K562 (cell line): ENCODE results near the gene LAMA2. TPM values are rescaled to one million over a fixed set of nuclear protein-coding genes. Genes with fewer than 3 reads are reported as not detected.

Source experiments
- ATAC-seq: fragments of 200-7000 bp; cut with Tn5 transposase; 3 replicates; pipeline ENCODE4 v1.9.1; 2020; ENCODE audit warnings: moderate library complexity
- BruUV-seq: library from RNA; stranded (reverse); fragments of 400-500 nt; replicated peaks from 2 replicates; lab custom pipeline; 2021; lab: Mats Ljungman, UMichigan
- CTCF ChIA-PET: fragments of 300-600 bp; formaldehyde crosslinking; extraction: SDS; loops from one replicate; lab custom pipeline; 2021; ENCODE audit warnings: low intra/inter-chr PET ratio; lab: Yijun Ruan, JAX
- POLR2A ChIA-PET: fragments of 300-600, 350-650 bp; sonication (Branson Sonifier 250); formaldehyde crosslinking; extraction: SDS; loops from one replicate; lab custom pipeline; 2021; ENCODE audit warnings: antibody characterized with exemption, inconsistent platforms; lab: Yijun Ruan, JAX
- DNase-seq, 4 experiments: peaks; one replicate each; pipeline versions ENCODE4 v3.0.0 to v3.0.0-alpha.2; 2011 to 2018; ENCODE audit warnings: low spot score in 3 of 4, mixed read lengths in 3 of 4; ENCODE audit errors: extremely low read depth in 1 of 4
- FAIRE-seq: peaks from 2 replicates; lab custom pipeline; 2011; peaks lifted over from hg19 to GRCh38; lab: Jason Lieb, UNC
- H2AFZ ChIP-seq: 2 replicates; pipeline ENCODE4 v1.6.0; 2011; ENCODE audit warnings: low read depth, low read length, control low read depth, inconsistent platforms
- H3K27ac ChIP-seq: fragments of 200-600 bp; 3 replicates; pipeline ENCODE4 v1.8.0; 2011; ENCODE audit warnings: low read depth, mild to moderate bottlenecking, control low read depth, inconsistent platforms, low read length, moderate library complexity, mixed read lengths; ENCODE audit errors: extremely low read depth
- H3K27me3 ChIP-seq, 2 experiments: fragments of 300-600 bp in 1 of 2; 2 replicates in 1 of 2; 3 replicates in 1 of 2; pipeline versions ENCODE4 v1.6.0 to v1.8.0; 2011; ENCODE audit warnings: inconsistent platforms in 2 of 2, low read length in 2 of 2, mild to moderate bottlenecking in 1 of 2, mixed read lengths in 1 of 2, moderate library complexity in 1 of 2; ENCODE audit not compliant: control insufficient read depth in 2 of 2, insufficient read depth in 2 of 2
- H3K36me3 ChIP-seq: fragments of 300-600 bp; 3 replicates; pipeline ENCODE4 v1.8.0; 2011; ENCODE audit warnings: mild to moderate bottlenecking, low read length, inconsistent platforms; ENCODE audit not compliant: control insufficient read depth, insufficient read depth
- H3K4me1 ChIP-seq, 2 experiments: fragments of 200-600 bp in 1 of 2; replicated peaks in 1 of 2; 2 replicates in 1 of 2; 3 replicates in 1 of 2; pipeline versions ENCODE4 v1.5.1 to v1.8.0; 2011; ENCODE audit warnings: inconsistent platforms in 2 of 2, low read length in 2 of 2, mild to moderate bottlenecking in 1 of 2, mixed read lengths in 1 of 2, moderate library complexity in 1 of 2; ENCODE audit not compliant: control insufficient read depth in 2 of 2, insufficient read depth in 2 of 2
- H3K4me2 ChIP-seq: 2 replicates; pipeline ENCODE4 v1.6.1; 2011; ENCODE audit warnings: low read length, control low read depth, inconsistent platforms, mixed read lengths; ENCODE audit not compliant: insufficient read depth
- H3K4me3 ChIP-seq: fragments of 200-600 bp; sonication (generic), shearing (Covaris generic); 2 replicates; pipeline ENCODE4 v1.5.1; 2016; ENCODE audit warnings: control low read depth, inconsistent platforms
- H3K79me2 ChIP-seq: fragments of 200-600 bp; 3 replicates; pipeline ENCODE4 v1.8.0; 2011; ENCODE audit warnings: low read length, inconsistent platforms; ENCODE audit not compliant: control insufficient read depth, insufficient read depth
- H3K9ac ChIP-seq, 2 experiments: 2 replicates each; pipeline versions ENCODE4 v1.6.0 to v1.6.1; 2011; ENCODE audit warnings: low read depth in 2 of 2, low read length in 2 of 2, control low read depth in 1 of 2, inconsistent platforms in 1 of 2, mild to moderate bottlenecking in 1 of 2, mixed read lengths in 1 of 2; ENCODE audit not compliant: insufficient read depth in 1 of 2
- H3K9me1 ChIP-seq: one replicate; pipeline ENCODE4 v1.6.0; 2011; ENCODE audit warnings: inconsistent platforms, mild to moderate bottlenecking, low read length, moderate library complexity; ENCODE audit not compliant: control insufficient read depth, insufficient read depth
- H3K9me3 ChIP-seq: replicated peaks from 2 replicates; pipeline ENCODE4 v1.5.1; 2011; ENCODE audit warnings: low read depth, low read length, inconsistent platforms; ENCODE audit not compliant: control insufficient read depth, insufficient read depth
- H4K20me1 ChIP-seq: replicated peaks from 2 replicates; pipeline ENCODE4 v1.6.1; 2011; ENCODE audit warnings: low read length, inconsistent platforms, mixed read lengths; ENCODE audit not compliant: control insufficient read depth, insufficient read depth
- CBX5 ChIP-seq: IDR thresholded peaks from 2 replicates; pipeline ENCODE4 v1.6.1; 2014; ENCODE audit warnings: low read depth, borderline replicate concordance
- DPF2 ChIP-seq: fragments of 450-650 bp; IDR thresholded peaks from 2 replicates; pipeline ENCODE4 v1.6.1; 2016
- FOXA1 ChIP-seq: fragments of 450-650 bp; IDR thresholded peaks from 2 replicates; pipeline ENCODE4 v1.6.1; 2016; ENCODE audit warnings: mild to moderate bottlenecking, borderline replicate concordance
- GABPB2 ChIP-seq: fragments of 250-450 bp; sonication (Bioruptor Pico); conservative IDR thresholded peaks from 2 replicates; pipeline ENCODE4 v1.5.1; 2021; ENCODE audit warnings: mild to moderate bottlenecking
- NFYB ChIP-seq: IDR thresholded peaks from 2 replicates; pipeline ENCODE4 v1.6.1; 2011; ENCODE audit warnings: mild to moderate bottlenecking, moderate library complexity; ENCODE audit not compliant: insufficient read length; ENCODE audit errors: extremely low read depth
- OTX1 ChIP-seq: fragments of 450-650 bp; formaldehyde crosslinking; IDR thresholded peaks from 2 replicates; pipeline ENCODE4 v1.4.0; 2022; ENCODE audit warnings: mild to moderate bottlenecking
- PATZ1 ChIP-seq: fragments of 250-450 bp; sonication (Bioruptor Pico); IDR thresholded peaks from 2 replicates; pipeline ENCODE4 v1.5.0; 2020; ENCODE audit warnings: mild to moderate bottlenecking, borderline replicate concordance
- RAD51 ChIP-seq: fragments of 450-650 bp; IDR thresholded peaks from 2 replicates; pipeline ENCODE4 v1.7.1; 2016; ENCODE audit warnings: low read depth, mild to moderate bottlenecking, borderline replicate concordance
- RHOXF2B ChIP-seq: fragments of 250-450 bp; sonication (Bioruptor Pico); conservative IDR thresholded peaks from 2 replicates; pipeline ENCODE4 v1.5.1; 2021
- SMARCE1 ChIP-seq: fragments of 450-650 bp; IDR thresholded peaks from 2 replicates; pipeline ENCODE4 v1.7.1; 2016; ENCODE audit warnings: mild to moderate bottlenecking
- SPI1 ChIP-seq: IDR thresholded peaks from 2 replicates; pipeline ENCODE4 v1.6.1; 2011; ENCODE audit warnings: low read depth, low read length, control low read depth, borderline replicate concordance
- STAT5B ChIP-seq: fragments of 250-450 bp; sonication (Bioruptor Pico); IDR thresholded peaks from 2 replicates; pipeline ENCODE4 v1.8.0; 2021; ENCODE audit warnings: mild to moderate bottlenecking, inconsistent platforms
- ZNF3 ChIP-seq: fragments of 250-450 bp; sonication (Bioruptor Pico); IDR thresholded peaks from 2 replicates; pipeline ENCODE4 v1.5.0; 2021; ENCODE audit warnings: mild to moderate bottlenecking, moderate library complexity
- ZNF395 ChIP-seq: fragments of 200-800 bp; sonication (Bioruptor generic); IDR thresholded peaks from 2 replicates; pipeline ENCODE4 v1.6.1; 2017; ENCODE audit warnings: missing genetic modification characterization, missing compliant biosample characterization
- ZNF609 ChIP-seq: sonication (generic); formaldehyde crosslinking; IDR thresholded peaks from 2 replicates; pipeline ENCODE4 v1.8.1; 2023; ENCODE audit warnings: missing genetic modification reagents, mild to moderate bottlenecking, borderline replicate concordance
- WGBS: fragments of 100-300 bp; shearing (Covaris generic); methylation state at CpG from one replicate; pipeline ENCODE4 v1.1.6; 2016; ENCODE audit warnings: low coverage, mixed read lengths; ENCODE audit not compliant: insufficient coverage; ENCODE audit errors: missing lambda C conversion rate; 5-methylcytosine and 5-hydroxymethylcytosine counted together
- in situ Hi-C: fragments of 300-500 bp; cut with MboI; formaldehyde crosslinking; loops from 4 replicates; pipeline ENCODE4 v1.15.0; 2018; ENCODE audit warnings: inconsistent platforms, mixed read lengths
- intact Hi-C: fragments of 100-400 bp; cut with micrococcal nuclease; formaldehyde crosslinking; loops from 2 replicates; pipeline ENCODE4 v1.14.2; 2022
- polyA plus RNA-seq, 8 experiments: library from polyadenylated mRNA; depleted of rRNA in 4 of 8; stranded (reverse) in 5 of 8; unstranded in 3 of 8; fragments of >200 nt; fragmentation: Nextera tagmentation in 2 of 8; fragmentation: Illumina TruSeq in 1 of 8; extraction: Ambion mirVana in 2 of 8; extraction: Trizol in 1 of 8; gene quantifications; 2 replicates each; pipeline versions ENCODE4 v1.2.1 to v1.2.3, GENCODE V29; 2011 to 2014; ENCODE audit warnings: inconsistent platforms in 1 of 8, missing spikeins in 1 of 8
- total RNA-seq, 7 experiments: library from RNA; depleted of rRNA in 6 of 7; stranded (reverse); fragments of >200 nt in 6 of 7; fragmentation: Illumina TruSeq in 2 of 7; extraction: Trizol in 2 of 7; gene quantifications; 2 replicates each; pipeline versions ENCODE4 v1.2.1 to v1.2.3, GENCODE V29; 2011 to 2021; ENCODE audit warnings: low replicate concordance in 1 of 7

Gene LAMA2
- total and polyA plus RNA-seq, 9 of the 15 experiments (the other 6 are each of a cell fraction or from before 2014, with no cell fraction given): 0.04 to 1.5 (median 0.36) TPM

DNA sequence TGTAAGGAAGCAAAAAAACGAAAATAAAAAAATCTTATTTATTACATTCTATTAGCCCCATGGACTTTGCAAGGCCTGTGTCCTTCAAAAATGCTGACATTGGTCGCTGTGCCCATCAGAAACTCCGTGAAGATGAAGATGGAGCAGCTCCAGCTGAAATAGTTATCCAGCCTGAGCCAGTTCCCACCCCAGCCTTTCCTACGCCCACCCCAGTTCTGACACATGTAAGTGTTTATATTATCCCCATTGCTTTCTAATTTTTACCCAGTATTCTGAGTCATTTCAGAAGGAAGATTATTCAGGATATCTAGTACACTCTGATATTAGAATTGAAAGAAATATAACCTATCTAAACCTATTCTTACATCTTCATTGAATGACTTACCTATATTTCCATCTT, 609.3 kb downstream of the LAMA2 start:
- Histone ChIP-seq H3K4me3 (no peak overlapping the region), H3K36me3 (no peaks in the 10 kb centered on the region), H3K79me2 (no peaks in the 10 kb centered on the region), H3K9me3 (no peaks in the 10 kb centered on the region), H3K27me3 (no peaks in the 10 kb centered on the region), H3K4me1 (peaks cover 0 to 10% of the 10 kb centered on the region in 2 experiments; a peak in 3 of 5 replicates), H4K20me1 (no peaks in the 10 kb centered on the region), H3K9me1 (no peaks in the 10 kb centered on the region), H3K9ac (no peak overlapping the region), H3K4me2 (no peak overlapping the region), H2AFZ (no peak overlapping the region), H3K27ac (no peak overlapping the region)
- in situ Hi-C loops (loop anchor here (10.0 kb wide), 1 partner anchor 533 kb away; no protein-coding TSS in a partner anchor), intact Hi-C loops (no loop called here)
- no TSS peak for BruUV-seq
- WGBS: 44% methylated on average over 4 of the region's 4 CpGs
- FAIRE-seq (no peak), DNase-seq (no peak), ATAC-seq (no peak)
- TF ChIP-seq RHOXF2B (CRISPR knock-in tag): no peak
- TF ChIP-seq OTX1: no peak
- TF ChIP-seq ZNF395 (CRISPR knock-in tag): no peak
- no peak for TF ChIP-seq STAT5B (CRISPR knock-in tag)
- TF ChIP-seq PATZ1 (CRISPR knock-in tag): no peak
- TF ChIP-seq NFYB: no peak
- TF ChIP-seq DPF2: no peak
- TF ChIP-seq SMARCE1: no peak
- no peak for TF ChIP-seq RAD51
- TF ChIP-seq GABPB2 (CRISPR knock-in tag): no peak
- TF ChIP-seq FOXA1: no peak
- no peak for TF ChIP-seq SPI1
- no peak for TF ChIP-seq CBX5
- no peak for TF ChIP-seq ZNF609 (CRISPR knock-in tag)
- TF ChIP-seq ZNF3 (CRISPR knock-in tag): no peak
- POLR2A ChIA-PET: interaction anchor here (0.8 kb wide), 1 partner anchor 9 kb away, joined by 6 read pairs; no protein-coding TSS in a partner anchor
- CTCF ChIA-PET: no interaction called here
